Mononuclear cell (primary cell): ENCODE data around the gene NWD2. TPM values are rescaled to one million over a fixed set of nuclear protein-coding genes. Genes with fewer than 3 reads are reported as not detected.

Experiments
- H3K27me3 ChIP-seq: 2 replicates; pipeline ENCODE4 v1.6.0; 2011; ENCODE audit warnings: low read length, control low read depth; ENCODE audit not compliant: insufficient read depth
- H3K4me1 ChIP-seq: 2 replicates; pipeline ENCODE4 v1.5.1; 2011; ENCODE audit warnings: mild to moderate bottlenecking, low read length, control low read depth; ENCODE audit not compliant: insufficient read depth
- H3K4me3 ChIP-seq: 2 replicates; pipeline ENCODE4 v1.5.1; 2011; ENCODE audit warnings: mild to moderate bottlenecking, low read length, moderate library complexity
- H3K9me3 ChIP-seq: 2 replicates; pipeline ENCODE4 v1.5.1; 2011; ENCODE audit warnings: low read depth, mild to moderate bottlenecking, control low read depth, low read length
- total RNA-seq: library from RNA; depleted of rRNA; stranded (reverse); fragments of >200 nt; gene quantifications from one replicate; pipeline ENCODE4 v1.2.3, GENCODE V29; 2012

NWD2 gene
- total RNA-seq, 1 donor = under 0.01 TPM

- no peaks in the 10 kb centered on the region for H3K9me3 ChIP-seq
- H3K27me3 ChIP-seq = no peaks in the 10 kb centered on the region
- no peaks in the 10 kb centered on the region for H3K4me1 ChIP-seq
- no peak overlapping the region for H3K4me3 ChIP-seq
Observed at GRCh38 chr4:37338972-37339371, 94.4 kb downstream of the NWD2 start.

GRCh38 chr4:37358748-37359147 lies 114.2 kb downstream of the NWD2 start:
- Histone ChIP-seq H3K9me3 (no peaks in the 10 kb centered on the region), H3K27me3 (no peaks in the 10 kb centered on the region), H3K4me3 (no peak overlapping the region), H3K4me1 (no peaks in the 10 kb centered on the region)

GRCh38 chr4:37359261-37359660 lies 114.7 kb downstream of the NWD2 start:
- no peaks in the 10 kb centered on the region for H3K27me3 ChIP-seq
- no peak overlapping the region for H3K4me3 ChIP-seq
- no peaks in the 10 kb centered on the region for H3K9me3 ChIP-seq
- H3K4me1 ChIP-seq = no peaks in the 10 kb centered on the region

GRCh38 chr4:37365888-37366287 lies 121.3 kb downstream of the NWD2 start:
- H3K4me1 ChIP-seq = peaks cover 5% of the 10 kb centered on the region
- no peaks in the 10 kb centered on the region for H3K9me3 ChIP-seq
- no peaks in the 10 kb centered on the region for H3K27me3 ChIP-seq
- H3K4me3 ChIP-seq = no peak overlapping the region

- Histone ChIP-seq H3K4me3 (no peak overlapping the region), H3K27me3 (no peaks in the 10 kb centered on the region), H3K4me1 (peaks cover 5% of the 10 kb centered on the region), H3K9me3 (no peaks in the 10 kb centered on the region)
Observed at GRCh38 chr4:37367901-37368300, 123.4 kb downstream of the NWD2 start.

- H3K27me3 ChIP-seq = no peaks in the 10 kb centered on the region
- H3K4me3 ChIP-seq = no peak overlapping the region
- peaks cover 5% of the 10 kb centered on the region for H3K4me1 ChIP-seq
- no peaks in the 10 kb centered on the region for H3K9me3 ChIP-seq
Observed at GRCh38 chr4:37370052-37370451, 125.5 kb downstream of the NWD2 start.

- H3K4me1 ChIP-seq = no peaks in the 10 kb centered on the region
- H3K4me3 ChIP-seq = no peak overlapping the region
- no peaks in the 10 kb centered on the region for H3K9me3 ChIP-seq
- H3K27me3 ChIP-seq = no peaks in the 10 kb centered on the region
Observed at GRCh38 chr4:37381040-37381668, 136.6 kb downstream of the NWD2 start.

GRCh38 chr4:37383579-37384229 lies 139.2 kb downstream of the NWD2 start:
- no peaks in the 10 kb centered on the region for H3K27me3 ChIP-seq
- H3K4me3 ChIP-seq = no peak overlapping the region

GRCh38 chr4:37385424-37385823 lies 140.9 kb downstream of the NWD2 start:
- Histone ChIP-seq H3K4me1 (peaks cover 6% of the 10 kb centered on the region), H3K4me3 (no peak overlapping the region), H3K9me3 (no peaks in the 10 kb centered on the region), H3K27me3 (no peaks in the 10 kb centered on the region)

More at GRCh38 chr4:37383579-37384229, 139.2 kb downstream of the NWD2 start:
- peaks cover 1% of the 10 kb centered on the region for H3K4me1 ChIP-seq
- no peaks in the 10 kb centered on the region for H3K9me3 ChIP-seq

GRCh38 chr4:37388681-37389365 lies 144.3 kb downstream of the NWD2 start:
- no peak overlapping the region for H3K4me3 ChIP-seq

GRCh38 chr4:37389366-37389765 lies 144.8 kb downstream of the NWD2 start:
- Histone ChIP-seq H3K27me3 (no peaks in the 10 kb centered on the region), H3K9me3 (no peaks in the 10 kb centered on the region), H3K4me3 (no peak overlapping the region), H3K4me1 (peaks cover 23% of the 10 kb centered on the region)

More at GRCh38 chr4:37388681-37389365, 144.3 kb downstream of the NWD2 start:
- peaks cover 23% of the 10 kb centered on the region for H3K4me1 ChIP-seq
- H3K9me3 ChIP-seq = no peaks in the 10 kb centered on the region
- no peaks in the 10 kb centered on the region for H3K27me3 ChIP-seq

GRCh38 chr4:37389967-37390580 lies 145.5 kb downstream of the NWD2 start:
- H3K4me3 ChIP-seq = no peak overlapping the region
- no peaks in the 10 kb centered on the region for H3K9me3 ChIP-seq
- H3K4me1 ChIP-seq = peaks cover 23% of the 10 kb centered on the region
- H3K27me3 ChIP-seq = no peaks in the 10 kb centered on the region

GRCh38 chr4:37392521-37393255 lies 148.1 kb downstream of the NWD2 start:
- no peak overlapping the region for H3K4me3 ChIP-seq
- no peaks in the 10 kb centered on the region for H3K9me3 ChIP-seq
- no peaks in the 10 kb centered on the region for H3K27me3 ChIP-seq
- peaks cover 23% of the 10 kb centered on the region for H3K4me1 ChIP-seq

GRCh38 chr4:37393321-37393720 lies 148.8 kb downstream of the NWD2 start:
- Histone ChIP-seq H3K27me3 (no peaks in the 10 kb centered on the region), H3K4me3 (no peak overlapping the region), H3K4me1 (peaks cover 23% of the 10 kb centered on the region), H3K9me3 (no peaks in the 10 kb centered on the region)

GRCh38 chr4:37393889-37394288 lies 149.3 kb downstream of the NWD2 start:
- peaks cover 20% of the 10 kb centered on the region for H3K4me1 ChIP-seq
- H3K27me3 ChIP-seq = no peaks in the 10 kb centered on the region
- H3K9me3 ChIP-seq = no peaks in the 10 kb centered on the region
- H3K4me3 ChIP-seq = no peak overlapping the region
